Measurements from ENCODE around the gene OGFOD3. TPM values are rescaled to one million over a fixed set of nuclear protein-coding genes. Genes with fewer than 3 reads are reported as not detected.
A peak's percentile ranks its signal among the peaks of the same experiment; 100 is the strongest.

Gene OGFOD3
- total and polyA plus RNA-seq, 2 donors (not counting 1 experiment from before 2014, with no cell fraction given), result 22.6 to 30.5 TPM

- intact Hi-C loops (cut with micrococcal nuclease), result no loop called here
- Histone ChIP-seq H3K9me3 (ENCODE audit: control extremely low read depth in 1 of 3, control insufficient read depth in 2 of 3, insufficient read depth in 1 of 3, low read length in 2 of 3) (no peaks in the 10 kb centered on the region), H3K79me2 (ENCODE audit: control insufficient read depth, insufficient read depth, low read length) (peaks cover 87% of the 10 kb centered on the region), H3K4me3 (ENCODE audit: control extremely low read depth in 1 of 5, extremely low read depth in 1 of 5, insufficient read depth in 1 of 5, low read depth in 2 of 5, low read length in 4 of 5) (no peak overlapping the region), H3K27me3 (replicated peaks in 1 of 4; ENCODE audit: control extremely low read depth in 1 of 4, control insufficient read depth in 3 of 4, insufficient read depth in 4 of 4, low read length in 3 of 4) (no peaks in the 10 kb centered on the region), H3K9ac (ENCODE audit: low read length) (no peak overlapping the region), H3K4me2 (replicated peaks; ENCODE audit: low read depth, low read length, poor library complexity, severe bottlenecking) (no peak overlapping the region), H2AFZ (ENCODE audit: insufficient read depth, low read depth, low read length, poor library complexity, severe bottlenecking) (no peak overlapping the region), H3K4me1 (ENCODE audit: control insufficient read depth in 2 of 2, insufficient read depth in 2 of 2, low read length in 2 of 2) (peaks cover 24 to 77% of the 10 kb centered on the region in 2 donors), H3K27ac (ENCODE audit: low read length in 2 of 2) (no peak overlapping the region), H3K36me3 (replicated peaks in 1 of 2; ENCODE audit: control extremely low read depth in 1 of 2, control insufficient read depth in 1 of 2, extremely low read depth in 1 of 2, insufficient read depth in 2 of 2, low read length in 1 of 2) (peaks cover 1 to 70% of the 10 kb centered on the region in 2 experiments), H4K20me1 (ENCODE audit: control insufficient read depth, insufficient read depth, low read length, poor library complexity, severe bottlenecking) (peaks cover 82% of the 10 kb centered on the region)
- ATAC-seq (ENCODE audit: low read depth) (no peak), DNase-seq (no peak)
- 96% methylated on average over 26 of the region's 40 CpGs for WGBS (ENCODE audit: insufficient coverage)
- TF ChIP-seq CTCF (IDR thresholded peaks at IDR 0.05), result no peak
- no peak for TF ChIP-seq EZH2 (IDR thresholded peaks at IDR 0.05; ENCODE audit: borderline replicate concordance, insufficient read depth, low read depth, low read length, poor library complexity, severe bottlenecking)
- POLR2A ChIA-PET, result interaction anchor here (1.2 kb wide), 1 partner anchor 9 kb away, joined by 3 read pairs; no protein-coding TSS in a partner anchor
- H3K27ac Mint-ChIP-seq, result peak overlapping the region; percentile 7
- H3K9me3 Mint-ChIP-seq (ENCODE audit: insufficient read depth), result no peaks in the 10 kb centered on the region
- H3K4me1 Mint-ChIP-seq, result peaks cover 54% of the 10 kb centered on the region
- CTCF ChIA-PET, result no interaction called here
- no peaks in the 10 kb centered on the region for H3K27me3 Mint-ChIP-seq
- no peak overlapping the region for H3K4me3 Mint-ChIP-seq
Observed at GRCh38 chr17:82443465-82444283, 25.3 kb upstream of the OGFOD3 start.
